Lower lobe of right lung (tissue), 2 donors: ENCODE results near the gene DCC. TPM values are rescaled to one million over a fixed set of nuclear protein-coding genes. Genes with fewer than 3 reads are reported as not detected.

Experiments
- ATAC-seq, 2 donors: fragments of 200-7000 bp; cut with Tn5 transposase; one replicate each; pipeline ENCODE4 v1.9.1; 2020 to 2022; ENCODE audit warnings: mild to moderate bottlenecking in 2 of 2, moderate library complexity in 2 of 2
- DNase-seq: peaks from one replicate; pipeline ENCODE4 v3.0.0-alpha.2; 2020
- H3K27ac ChIP-seq: fragments of 200-600 bp; one replicate; pipeline ENCODE4 v1.8.0; 2022
- H3K27me3 ChIP-seq: fragments of 200-600 bp; one replicate; pipeline ENCODE4 v1.8.0; 2022; ENCODE audit warnings: low read depth
- H3K36me3 ChIP-seq: fragments of 200-600 bp; one replicate; pipeline ENCODE4 v1.8.0; 2022; ENCODE audit warnings: mild to moderate bottlenecking
- H3K4me1 ChIP-seq: fragments of 200-600 bp; one replicate; pipeline ENCODE4 v1.8.0; 2022
- H3K4me3 ChIP-seq: fragments of 200-600 bp; one replicate; pipeline ENCODE4 v1.8.0; 2022; ENCODE audit warnings: mild to moderate bottlenecking
- H3K9me3 ChIP-seq: fragments of 200-600 bp; one replicate; pipeline ENCODE4 v1.8.0; 2022
- CTCF ChIP-seq: fragments of 200-600 bp; IDR thresholded peaks from one replicate; pipeline ENCODE4 v1.8.0; 2022; ENCODE audit warnings: antibody characterized with exemption, mild to moderate bottlenecking
- intact Hi-C: fragments of 100-400 bp; cut with DNase I; formaldehyde crosslinking; loops from one replicate; pipeline ENCODE4 v1.11.0; 2022
- total RNA-seq: library from RNA; stranded (reverse); fragmentation: NEBNext Ultra II Directional; extraction: Animal tissue kit (Norgen Biotek cat#: 25700); gene quantifications from one replicate; pipeline ENCODE4 v1.2.1, GENCODE V29; 2021
- donor health status: DM: no; HTN: yes; CAD: no; lungs with severe emphysema.

The DCC gene
- total RNA-seq, 1 donor from 2014 or later = 4.5 TPM

- Histone ChIP-seq H3K4me1 (no peaks in the 10 kb centered on the region), H3K27me3 (no peaks in the 10 kb centered on the region), H3K27ac (no peak overlapping the region), H3K4me3 (no peak overlapping the region), H3K9me3 (no peaks in the 10 kb centered on the region), H3K36me3 (no peaks in the 10 kb centered on the region)
- no peak for TF ChIP-seq CTCF
- no peak for DNase-seq
- intact Hi-C loops = no loop called here
- ATAC-seq = no peak
These were observed 678.8 kb downstream of the DCC start for GRCh38 chr18:53018791-53019190.

GRCh38 chr18:53025247-53025646, 685.2 kb downstream of the DCC start:
- no peaks in the 10 kb centered on the region for H3K27me3 ChIP-seq
- H3K4me1 ChIP-seq = no peaks in the 10 kb centered on the region
- ATAC-seq (no peak), DNase-seq (no peak)
- intact Hi-C loops = no loop called here
- no peaks in the 10 kb centered on the region for H3K9me3 ChIP-seq
- no peak overlapping the region for H3K4me3 ChIP-seq
- no peak overlapping the region for H3K27ac ChIP-seq
- no peaks in the 10 kb centered on the region for H3K36me3 ChIP-seq
- TF ChIP-seq CTCF = no peak

- DNase-seq (no peak), ATAC-seq (no peak)
- intact Hi-C loops = no loop called here
- Histone ChIP-seq H3K27me3 (no peaks in the 10 kb centered on the region), H3K36me3 (no peaks in the 10 kb centered on the region), H3K4me1 (no peaks in the 10 kb centered on the region), H3K9me3 (no peaks in the 10 kb centered on the region), H3K4me3 (no peak overlapping the region), H3K27ac (no peak overlapping the region)
- TF ChIP-seq CTCF = no peak
These were observed 688.6 kb downstream of the DCC start for GRCh38 chr18:53028565-53028964.

GRCh38 chr18:53033128-53033527, 693.1 kb downstream of the DCC start:
- no peaks in the 10 kb centered on the region for H3K9me3 ChIP-seq
- no peaks in the 10 kb centered on the region for H3K4me1 ChIP-seq
- ATAC-seq (peak in 1 of 2 donors; percentile 54), DNase-seq (no peak)
- H3K36me3 ChIP-seq = no peaks in the 10 kb centered on the region
- no peak overlapping the region for H3K27ac ChIP-seq
- H3K27me3 ChIP-seq = no peaks in the 10 kb centered on the region
- intact Hi-C loops = no loop called here
- TF ChIP-seq CTCF = no peak
- no peak overlapping the region for H3K4me3 ChIP-seq

- Histone ChIP-seq H3K4me3 (no peak overlapping the region), H3K36me3 (no peaks in the 10 kb centered on the region), H3K9me3 (no peaks in the 10 kb centered on the region), H3K27ac (no peak overlapping the region), H3K27me3 (no peaks in the 10 kb centered on the region), H3K4me1 (no peaks in the 10 kb centered on the region)
- TF ChIP-seq CTCF = no peak
- DNase-seq (no peak), ATAC-seq (no peak)
- intact Hi-C loops = no loop called here
These were observed 698.6 kb downstream of the DCC start for GRCh38 chr18:53038608-53039007.

GRCh38 chr18:53040286-53040685, 700.3 kb downstream of the DCC start:
- ATAC-seq = no peak
- H3K4me1 ChIP-seq = no peaks in the 10 kb centered on the region
- no peak overlapping the region for H3K4me3 ChIP-seq
- DNase-seq = no peak
- intact Hi-C loops = no loop called here
- no peak overlapping the region for H3K27ac ChIP-seq
- H3K9me3 ChIP-seq = no peaks in the 10 kb centered on the region
- no peak for TF ChIP-seq CTCF
- no peaks in the 10 kb centered on the region for H3K27me3 ChIP-seq
- no peaks in the 10 kb centered on the region for H3K36me3 ChIP-seq
